ENCODE results near the gene LCLAT1.

DNA sequence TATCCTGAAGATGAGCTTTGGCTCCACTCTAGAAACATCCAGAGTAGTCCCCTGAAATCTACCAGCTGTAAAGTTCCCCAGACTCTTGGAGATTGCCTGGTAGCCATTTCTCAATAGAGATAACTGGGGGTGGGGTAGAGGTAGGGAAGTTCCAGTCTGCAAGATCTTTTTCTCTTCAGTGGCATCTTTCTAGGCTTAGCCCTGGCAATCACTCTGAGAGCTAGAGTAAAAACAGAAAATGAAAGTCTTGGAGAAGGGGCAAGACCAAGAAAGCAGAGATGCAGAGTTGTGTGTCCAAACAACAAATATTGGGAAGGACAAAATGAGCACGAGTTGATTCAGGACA, 41.8 kb upstream of the LCLAT1 start:
- TF ChIP-seq, protein P1, sequence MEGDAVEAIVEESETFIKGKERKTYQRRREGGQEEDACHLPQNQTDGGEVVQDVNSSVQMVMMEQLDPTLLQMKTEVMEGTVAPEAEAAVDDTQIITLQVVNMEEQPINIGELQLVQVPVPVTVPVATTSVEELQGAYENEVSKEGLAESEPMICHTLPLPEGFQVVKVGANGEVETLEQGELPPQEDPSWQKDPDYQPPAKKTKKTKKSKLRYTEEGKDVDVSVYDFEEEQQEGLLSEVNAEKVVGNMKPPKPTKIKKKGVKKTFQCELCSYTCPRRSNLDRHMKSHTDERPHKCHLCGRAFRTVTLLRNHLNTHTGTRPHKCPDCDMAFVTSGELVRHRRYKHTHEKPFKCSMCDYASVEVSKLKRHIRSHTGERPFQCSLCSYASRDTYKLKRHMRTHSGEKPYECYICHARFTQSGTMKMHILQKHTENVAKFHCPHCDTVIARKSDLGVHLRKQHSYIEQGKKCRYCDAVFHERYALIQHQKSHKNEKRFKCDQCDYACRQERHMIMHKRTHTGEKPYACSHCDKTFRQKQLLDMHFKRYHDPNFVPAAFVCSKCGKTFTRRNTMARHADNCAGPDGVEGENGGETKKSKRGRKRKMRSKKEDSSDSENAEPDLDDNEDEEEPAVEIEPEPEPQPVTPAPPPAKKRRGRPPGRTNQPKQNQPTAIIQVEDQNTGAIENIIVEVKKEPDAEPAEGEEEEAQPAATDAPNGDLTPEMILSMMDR (IDR thresholded peaks at IDR 0.05) = no peak
- TF ChIP-seq YY1 (IDR thresholded peaks at IDR 0.05; ENCODE audit: low read depth) (no peak), POLR2AphosphoS5 (IDR thresholded peaks at IDR 0.05; ENCODE audit: low read depth, low read length) (no peak)
- TF ChIP-seq, protein P2, sequence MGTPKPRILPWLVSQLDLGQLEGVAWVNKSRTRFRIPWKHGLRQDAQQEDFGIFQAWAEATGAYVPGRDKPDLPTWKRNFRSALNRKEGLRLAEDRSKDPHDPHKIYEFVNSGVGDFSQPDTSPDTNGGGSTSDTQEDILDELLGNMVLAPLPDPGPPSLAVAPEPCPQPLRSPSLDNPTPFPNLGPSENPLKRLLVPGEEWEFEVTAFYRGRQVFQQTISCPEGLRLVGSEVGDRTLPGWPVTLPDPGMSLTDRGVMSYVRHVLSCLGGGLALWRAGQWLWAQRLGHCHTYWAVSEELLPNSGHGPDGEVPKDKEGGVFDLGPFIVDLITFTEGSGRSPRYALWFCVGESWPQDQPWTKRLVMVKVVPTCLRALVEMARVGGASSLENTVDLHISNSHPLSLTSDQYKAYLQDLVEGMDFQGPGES (IDR thresholded peaks at IDR 0.05; ENCODE audit: low read depth, low read length) = no peak
